HG03103 (cell line): ENCODE measurements around the gene ATF5.
A peak's percentile ranks its signal among the peaks of the same experiment; 100 is the strongest.

Source experiments
- ATAC-seq: cut with Tn5 transposase; IDR thresholded peaks from one replicate; pipeline ENCODE4 v1.9.1; 2021; ENCODE audit warnings: low read depth; ENCODE audit not compliant: unreplicated experiment

The ATF5 gene, protein sequence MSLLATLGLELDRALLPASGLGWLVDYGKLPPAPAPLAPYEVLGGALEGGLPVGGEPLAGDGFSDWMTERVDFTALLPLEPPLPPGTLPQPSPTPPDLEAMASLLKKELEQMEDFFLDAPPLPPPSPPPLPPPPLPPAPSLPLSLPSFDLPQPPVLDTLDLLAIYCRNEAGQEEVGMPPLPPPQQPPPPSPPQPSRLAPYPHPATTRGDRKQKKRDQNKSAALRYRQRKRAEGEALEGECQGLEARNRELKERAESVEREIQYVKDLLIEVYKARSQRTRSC

GRCh38 chr19:49929121-49929610 is at the start of gene ATF5, which contains the start of gene NUP62:
Gene ATF5 (plus strand): TSS chr19:49929205. CDS start chr19:49930851, 1,646 bp downstream.
Gene NUP62 (minus strand): TSS chr19:49929504. CDS start chr19:49909807, 19,697 bp downstream.
- peak; percentile 22 for ATAC-seq

DNA sequence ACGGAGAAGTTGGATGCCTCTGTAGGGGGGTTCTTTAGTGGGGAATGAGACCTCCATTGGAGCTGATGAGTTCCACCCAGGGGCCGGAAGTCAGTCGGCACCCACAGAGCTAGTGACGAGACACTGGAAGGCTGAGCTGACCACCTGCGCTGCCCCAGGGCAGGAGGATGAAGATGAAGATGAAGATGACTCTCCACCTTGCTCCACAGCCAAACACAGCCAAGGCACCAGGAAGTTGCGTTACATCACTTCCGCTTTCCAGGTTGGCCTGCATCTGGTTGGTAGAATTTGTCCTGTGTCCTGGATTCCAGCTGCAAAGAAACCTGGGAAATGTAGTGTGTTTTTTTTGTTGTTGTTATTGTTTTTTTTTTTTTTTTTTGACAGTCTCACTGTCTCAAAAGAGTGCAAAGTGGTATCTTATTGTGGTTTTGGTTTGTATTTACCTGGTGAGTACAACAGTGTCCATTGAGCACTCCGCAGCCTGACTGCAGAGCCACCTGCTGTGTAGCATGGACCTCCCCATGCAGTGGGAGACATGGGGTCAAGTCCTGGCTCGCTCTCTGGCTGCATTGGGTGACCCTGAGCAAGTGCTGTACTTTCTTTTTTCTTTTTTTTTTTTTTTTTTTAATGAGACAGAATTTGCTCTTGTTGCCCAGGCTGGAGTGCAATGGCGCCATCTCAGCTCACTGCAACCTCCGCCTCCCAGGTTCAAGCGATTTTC is 49.6 kb upstream of the ATF5 start:
- ATAC-seq: no peak

- no peak for ATAC-seq
Measured at GRCh38 chr19:49880162-49880869, 48.7 kb upstream of the ATF5 start.

DNA sequence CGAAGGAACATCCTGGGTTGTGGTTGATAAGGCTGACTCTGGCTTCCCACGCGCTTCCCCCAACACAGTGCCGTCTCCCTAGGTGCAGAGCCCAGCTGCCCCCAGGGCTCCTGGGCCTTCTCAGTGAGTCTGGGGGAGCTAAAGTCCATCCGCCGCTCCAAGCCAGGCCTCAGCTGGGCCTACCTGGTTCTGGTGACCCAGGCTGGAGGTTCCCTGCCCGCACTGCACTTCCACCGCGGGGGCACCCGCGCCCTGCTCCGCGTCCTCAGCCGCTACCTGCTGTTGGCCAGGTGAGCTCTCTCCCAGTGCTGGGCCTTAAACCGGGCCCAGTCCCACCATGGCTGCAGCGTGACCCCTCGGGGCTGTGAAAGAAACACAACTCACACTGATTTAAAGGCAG is 47.8 kb upstream of the ATF5 start:
- ATAC-seq: no peak

GRCh38 chr19:49881672-49882394 is 47.2 kb upstream of the ATF5 start:
- ATAC-seq: no peak

DNA sequence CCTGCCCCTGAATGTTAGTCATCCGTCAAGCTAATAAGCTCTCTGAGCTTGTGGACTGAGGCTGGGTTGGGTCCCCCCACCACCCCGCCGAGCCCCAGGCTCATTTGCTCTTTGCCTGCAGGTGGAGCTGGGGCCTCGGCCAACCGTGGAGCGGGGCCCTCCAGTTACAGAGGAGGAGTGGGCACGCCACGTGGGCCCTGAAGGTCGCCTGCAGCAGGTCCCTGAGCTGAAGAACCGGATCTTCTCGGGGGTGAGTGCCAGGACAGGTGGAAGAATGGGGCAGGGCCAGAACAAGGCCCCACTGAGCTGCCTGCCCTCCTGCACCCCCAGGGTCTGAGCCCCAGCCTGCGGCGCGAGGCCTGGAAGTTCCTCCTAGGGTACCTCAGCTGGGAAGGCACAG is 46.4 kb upstream of the ATF5 start:
- ATAC-seq: no peak

DNA sequence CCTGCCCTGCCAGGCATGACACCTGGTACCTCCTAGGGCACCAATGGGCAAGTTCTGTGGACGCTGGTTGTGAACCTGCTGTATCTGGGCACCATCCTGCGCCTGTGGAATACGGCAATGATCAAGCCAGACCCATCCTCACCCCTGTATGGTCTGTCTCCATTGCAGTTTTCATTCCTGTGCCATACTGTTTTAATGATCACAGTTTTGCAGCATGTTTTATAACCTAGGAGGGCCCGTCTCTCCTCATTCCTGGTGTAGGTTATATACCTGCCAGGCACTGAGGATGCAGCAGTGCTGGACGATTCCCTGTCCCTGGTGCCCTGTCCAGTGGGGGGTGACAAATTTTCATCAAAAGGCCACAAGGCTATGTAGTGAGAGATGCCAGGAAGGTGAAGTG is 45.9 kb upstream of the ATF5 start:
- ATAC-seq: no peak

DNA sequence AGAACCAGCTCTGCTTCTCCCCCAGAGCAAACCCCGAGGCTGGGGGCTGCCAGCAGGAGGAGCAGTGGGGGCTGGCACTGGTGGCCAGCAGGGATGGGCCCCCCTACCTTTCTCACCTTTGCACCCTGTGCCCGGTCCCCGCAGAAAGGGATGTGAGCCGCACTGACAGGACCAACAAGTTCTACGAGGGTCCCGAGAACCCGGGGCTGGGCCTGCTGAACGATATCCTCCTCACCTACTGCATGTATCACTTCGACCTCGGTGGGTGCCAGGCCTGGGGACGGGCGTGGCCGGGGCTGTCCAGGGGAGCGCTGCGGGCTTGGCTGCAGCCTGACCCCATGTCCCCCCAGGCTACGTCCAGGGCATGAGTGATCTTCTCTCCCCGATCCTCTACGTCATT is 44.9 kb upstream of the ATF5 start:
- ATAC-seq: no peak

GRCh38 chr19:49884760-49885159 is 44.2 kb upstream of the ATF5 start:
- no peak for ATAC-seq

- no peak for ATAC-seq
Measured at GRCh38 chr19:49887037-49887664, 41.9 kb upstream of the ATF5 start.

GRCh38 chr19:49887665-49888509 is 41.1 kb upstream of the ATF5 start:
- ATAC-seq: no peak

DNA sequence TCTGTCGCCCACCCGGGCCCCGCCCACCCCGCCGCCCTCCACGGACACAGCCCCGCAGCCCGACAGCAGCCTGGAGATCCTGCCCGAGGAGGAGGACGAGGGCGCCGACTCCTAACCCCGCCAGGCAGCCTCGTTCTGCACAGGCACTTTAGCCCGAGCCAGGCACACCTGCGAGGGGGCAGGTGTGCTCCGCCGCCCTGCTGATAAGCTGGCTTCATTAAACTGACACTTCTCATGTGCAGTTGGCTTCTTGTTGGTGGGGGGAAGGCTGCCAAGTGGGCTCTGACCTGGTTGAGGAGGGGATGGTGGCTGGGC is 40.5 kb upstream of the ATF5 start:
- no peak for ATAC-seq

GRCh38 chr19:49889038-49889686 is 39.8 kb upstream of the ATF5 start:
- ATAC-seq: no peak

DNA sequence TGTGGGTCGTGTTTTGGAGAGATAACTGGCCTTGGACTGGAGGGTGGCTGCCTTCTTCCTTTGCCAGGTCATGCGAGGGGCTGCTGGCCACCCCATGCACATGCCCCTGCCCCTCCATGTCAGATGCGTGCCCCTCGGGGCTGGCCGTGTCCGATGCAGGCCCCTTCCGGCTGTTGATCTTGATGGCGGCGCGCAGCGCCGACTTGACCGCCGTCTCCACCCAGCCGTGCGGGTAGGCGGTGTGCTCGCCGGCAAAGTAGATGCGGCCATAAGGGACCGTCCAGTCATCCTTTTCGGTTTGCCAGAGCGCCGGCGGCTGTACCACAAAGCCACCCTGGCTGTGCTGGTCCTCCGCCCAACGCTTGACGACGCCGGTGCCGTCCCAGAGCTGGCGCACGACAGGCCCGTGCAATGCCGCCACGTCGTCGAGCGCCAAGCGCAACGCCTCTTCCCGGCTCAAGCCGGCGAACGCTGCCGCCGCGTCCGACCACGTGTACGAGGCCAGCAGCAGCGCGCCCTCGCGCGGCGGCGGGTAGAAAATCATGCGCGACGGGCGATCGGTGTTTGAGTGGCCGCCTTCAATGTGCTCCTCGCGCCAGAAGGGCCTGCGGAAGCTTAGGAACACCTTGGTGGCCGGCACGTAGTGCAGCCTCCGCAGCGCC is 39.2 kb upstream of the ATF5 start:
- ATAC-seq: no peak

GRCh38 chr19:49890349-49891311 is 38.4 kb upstream of the ATF5 start:
- no peak for ATAC-seq

- ATAC-seq: no peak
Measured at GRCh38 chr19:49891393-49891792, 37.6 kb upstream of the ATF5 start.

- no peak for ATAC-seq
Measured at GRCh38 chr19:49892716-49893115, 36.3 kb upstream of the ATF5 start.
